ENCODE results near the gene POU6F2.

- no peak for TF ChIP-seq CTCF (IDR thresholded peaks at IDR 0.05)
- no peak for TF ChIP-seq POLR2A (IDR thresholded peaks at IDR 0.05)
These were observed 203.7 kb downstream of the POU6F2 start for GRCh38 chr7:39181398-39181797.

Measured in right lobe of liver (tissue), 4 donors.